AG04450 (cell line): ENCODE data around the gene COG3. TPM values are rescaled to one million over a fixed set of nuclear protein-coding genes. Genes with fewer than 3 reads are reported as not detected.

Experiments
- CTCF ChIA-PET: fragments of 300-600, 350-600 bp; formaldehyde crosslinking; extraction: SDS; loops from one replicate; lab custom pipeline; 2022; ENCODE audit warnings: antibody characterized with exemption, inconsistent platforms; lab: Charles Lee
- POLR2A ChIA-PET: fragments of 350-600 bp; formaldehyde crosslinking; extraction: SDS; loops from one replicate; lab custom pipeline; 2021; ENCODE audit warnings: antibody characterized with exemption, inconsistent platforms; lab: Yijun Ruan, JAX
- DNase-seq: peaks from one replicate; pipeline ENCODE4 v3.0.0-alpha.2; 2011; ENCODE audit warnings: low read depth, low spot score
- H3K27ac ChIP-seq: one replicate; pipeline ENCODE4 v1.5.1; 2012; ENCODE audit warnings: low read depth, low read length, control low read depth
- H3K27me3 ChIP-seq: one replicate; pipeline ENCODE4 v1.6.0; 2012; ENCODE audit warnings: low read length; ENCODE audit not compliant: control insufficient read depth, insufficient read depth
- H3K4me3 ChIP-seq: 2 replicates; pipeline ENCODE4 v1.5.1; 2011; ENCODE audit warnings: mild to moderate bottlenecking, low read depth, low read length, control low read depth
- H3K9me3 ChIP-seq: 2 replicates; pipeline ENCODE4 v1.5.1; 2012; ENCODE audit warnings: low read length; ENCODE audit not compliant: control insufficient read depth, insufficient read depth
- polyA plus RNA-seq: library from polyadenylated mRNA; depleted of rRNA; stranded (reverse); fragments of >200 nt; gene quantifications from 2 replicates; pipeline ENCODE4 v1.2.3, GENCODE V29; 2011; rRNA removed
- small RNA-seq: library from RNA; depleted of rRNA; stranded (forward); fragments of <200 nt; gene quantifications from one replicate; pipeline ENCODE3, GENCODE V24; 2012; ENCODE audit warnings: low read depth; ENCODE audit not compliant: insufficient read length
- TF ChIP-seq, protein P1 (sequence below): IDR thresholded peaks from 2 replicates; pipeline ENCODE4 v1.5.1; 2011; ENCODE audit warnings: low read depth, low read length, control low read depth, inconsistent platforms

Gene COG3
- polyA plus RNA-seq, 1 experiment, result 36.3 TPM

- Histone ChIP-seq H3K27ac (no peak overlapping the region), H3K4me3 (no peak overlapping the region), H3K9me3 (no peaks in the 10 kb centered on the region), H3K27me3 (peaks cover 7% of the 10 kb centered on the region)
- ChIA-PET CTCF (no interaction called here), POLR2A (no interaction called here)
- no peak for DNase-seq
- TF ChIP-seq, protein P1, sequence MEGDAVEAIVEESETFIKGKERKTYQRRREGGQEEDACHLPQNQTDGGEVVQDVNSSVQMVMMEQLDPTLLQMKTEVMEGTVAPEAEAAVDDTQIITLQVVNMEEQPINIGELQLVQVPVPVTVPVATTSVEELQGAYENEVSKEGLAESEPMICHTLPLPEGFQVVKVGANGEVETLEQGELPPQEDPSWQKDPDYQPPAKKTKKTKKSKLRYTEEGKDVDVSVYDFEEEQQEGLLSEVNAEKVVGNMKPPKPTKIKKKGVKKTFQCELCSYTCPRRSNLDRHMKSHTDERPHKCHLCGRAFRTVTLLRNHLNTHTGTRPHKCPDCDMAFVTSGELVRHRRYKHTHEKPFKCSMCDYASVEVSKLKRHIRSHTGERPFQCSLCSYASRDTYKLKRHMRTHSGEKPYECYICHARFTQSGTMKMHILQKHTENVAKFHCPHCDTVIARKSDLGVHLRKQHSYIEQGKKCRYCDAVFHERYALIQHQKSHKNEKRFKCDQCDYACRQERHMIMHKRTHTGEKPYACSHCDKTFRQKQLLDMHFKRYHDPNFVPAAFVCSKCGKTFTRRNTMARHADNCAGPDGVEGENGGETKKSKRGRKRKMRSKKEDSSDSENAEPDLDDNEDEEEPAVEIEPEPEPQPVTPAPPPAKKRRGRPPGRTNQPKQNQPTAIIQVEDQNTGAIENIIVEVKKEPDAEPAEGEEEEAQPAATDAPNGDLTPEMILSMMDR, result no peak
Measured at GRCh38 chr13:45575830-45576180, 111.1 kb downstream of the COG3 start.

DNA sequence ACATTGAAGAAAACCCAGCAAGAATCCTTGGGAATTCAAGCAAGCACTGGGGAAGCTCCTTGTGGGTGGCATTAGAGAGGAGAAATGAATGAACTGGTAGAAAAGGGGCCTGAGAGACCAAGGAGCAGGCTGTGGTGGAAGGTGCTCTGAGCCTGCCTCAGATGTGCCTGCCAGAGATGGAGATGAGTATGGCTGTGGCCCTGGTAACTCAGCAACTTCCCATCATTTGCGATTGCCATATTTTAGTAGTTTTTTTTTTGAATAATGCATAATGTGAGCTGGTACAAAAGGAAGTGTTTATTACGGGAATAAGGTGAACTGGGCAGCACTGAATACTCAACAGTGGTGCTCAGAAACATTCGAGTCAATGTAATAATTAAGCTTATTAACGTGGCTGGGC, 111.7 kb downstream of the COG3 start:
- no peaks in the 10 kb centered on the region for H3K9me3 ChIP-seq
- CTCF ChIA-PET, result no interaction called here
- H3K27ac ChIP-seq, result no peak overlapping the region
- H3K27me3 ChIP-seq, result peaks cover 7% of the 10 kb centered on the region
- POLR2A ChIA-PET, result no interaction called here
- DNase-seq, result no peak
- no peak overlapping the region for H3K4me3 ChIP-seq
- TF ChIP-seq, protein P1, result no peak

- TF ChIP-seq, protein P1, result no peak
- Histone ChIP-seq H3K27me3 (peaks cover 17% of the 10 kb centered on the region), H3K4me3 (no peak overlapping the region), H3K27ac (no peak overlapping the region), H3K9me3 (no peaks in the 10 kb centered on the region)
- ChIA-PET POLR2A (no interaction called here), CTCF (no interaction called here)
- no peak for DNase-seq
Measured at GRCh38 chr13:45582408-45583076, 117.8 kb downstream of the COG3 start.

DNA sequence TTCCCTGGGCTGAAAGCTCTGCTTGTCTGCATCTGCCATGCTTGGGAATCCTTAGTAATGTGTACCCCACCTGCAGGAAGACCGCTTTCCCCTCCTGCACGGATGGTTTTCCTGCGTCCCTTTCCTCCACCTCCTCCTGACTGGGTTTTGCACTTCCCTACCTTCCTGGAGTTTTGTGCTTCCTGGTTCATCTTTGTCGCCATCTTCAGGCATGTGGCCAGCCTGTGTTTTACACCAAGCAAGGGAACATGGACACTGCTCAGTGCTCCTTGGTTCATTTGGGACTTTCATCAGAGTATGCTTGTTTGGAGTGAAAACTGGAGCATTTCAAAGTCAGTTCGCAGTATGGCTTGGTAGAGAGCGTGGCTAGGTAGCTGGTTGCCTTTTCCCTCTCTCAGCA, 120.1 kb downstream of the COG3 start:
- Histone ChIP-seq H3K4me3 (no peak overlapping the region), H3K27me3 (peaks cover 15% of the 10 kb centered on the region), H3K9me3 (no peaks in the 10 kb centered on the region), H3K27ac (no peak overlapping the region)
- TF ChIP-seq, protein P1, result peak; percentile 41
- ChIA-PET CTCF (interaction anchor here (1.0 kb wide), 1 partner anchor 76 kb away, joined by 3 read pairs; no protein-coding TSS in a partner anchor), POLR2A (no interaction called here)
- DNase-seq, result no peak

Small RNA genes within 50 kb of the gene (small RNA-seq; reads per million reads assigned to genes)
- gene RNA5SP27, result not detected
- gene TIMM9P3, result not detected

Other genes starting within 250 kb of the COG3 start
- gene TPT1, start 123.8 kb upstream of the COG3 start, polyA plus RNA-seq, result 6,434 and 7,581 TPM in 2 replicates
- 14.0 and 14.3 TPM in 2 replicates for gene SLC25A30, start 46.6 kb upstream of the COG3 start, polyA plus RNA-seq
- gene ERICH6B, start 150.8 kb downstream of the COG3 start, polyA plus RNA-seq, result not detected in 2 replicates
- not detected in 2 replicates for gene CBY2, start 237.4 kb downstream of the COG3 start, polyA plus RNA-seq